NAMALWA (cell line): ENCODE results near the gene LORICRIN.

Experiments used
- DNase-seq: peaks from one replicate; pipeline ENCODE4 v3.0.0-alpha.2; 2015; ENCODE audit warnings: low spot score

The LORICRIN gene

GRCh38 chr1:153259387-153259786, at the start of gene LORICRIN:
TSS of gene LORICRIN (plus strand) at chr1:153259687. CDS start at chr1:153260950, 1,263 bp downstream.
- no peak for DNase-seq

- no peak for DNase-seq
These were observed 49.3 kb upstream of the LORICRIN start for GRCh38 chr1:153210206-153210605.

DNA sequence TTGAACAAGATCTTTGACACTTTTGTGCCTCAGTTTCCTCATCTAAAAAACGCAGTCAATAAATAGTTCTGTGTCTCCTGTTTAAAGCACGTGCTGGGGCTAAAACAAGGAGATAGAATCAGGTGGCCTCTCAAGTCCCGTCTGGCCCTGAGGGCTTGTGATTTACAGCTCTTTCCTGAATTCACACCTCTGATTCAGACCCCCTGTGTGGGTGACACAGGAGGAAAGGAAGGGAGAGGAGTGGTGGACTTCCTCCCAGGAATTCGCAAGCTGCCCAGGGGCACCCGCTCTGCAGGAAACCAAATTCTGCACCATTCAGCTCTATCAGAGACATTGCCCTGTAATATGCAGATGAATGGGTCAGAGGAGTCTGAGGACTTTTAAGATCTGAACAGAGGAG, 47.3 kb upstream of the LORICRIN start:
- no peak for DNase-seq

- DNase-seq, result no peak
These were observed 46.0 kb upstream of the LORICRIN start for GRCh38 chr1:153213519-153213918.

- DNase-seq, result no peak
These were observed 42.3 kb upstream of the LORICRIN start, which contains the start of gene PRR9 for GRCh38 chr1:153217212-153217611. TSS of gene PRR9 (plus strand) at chr1:153217584. CDS start at chr1:153218145, 561 bp downstream.

DNA sequence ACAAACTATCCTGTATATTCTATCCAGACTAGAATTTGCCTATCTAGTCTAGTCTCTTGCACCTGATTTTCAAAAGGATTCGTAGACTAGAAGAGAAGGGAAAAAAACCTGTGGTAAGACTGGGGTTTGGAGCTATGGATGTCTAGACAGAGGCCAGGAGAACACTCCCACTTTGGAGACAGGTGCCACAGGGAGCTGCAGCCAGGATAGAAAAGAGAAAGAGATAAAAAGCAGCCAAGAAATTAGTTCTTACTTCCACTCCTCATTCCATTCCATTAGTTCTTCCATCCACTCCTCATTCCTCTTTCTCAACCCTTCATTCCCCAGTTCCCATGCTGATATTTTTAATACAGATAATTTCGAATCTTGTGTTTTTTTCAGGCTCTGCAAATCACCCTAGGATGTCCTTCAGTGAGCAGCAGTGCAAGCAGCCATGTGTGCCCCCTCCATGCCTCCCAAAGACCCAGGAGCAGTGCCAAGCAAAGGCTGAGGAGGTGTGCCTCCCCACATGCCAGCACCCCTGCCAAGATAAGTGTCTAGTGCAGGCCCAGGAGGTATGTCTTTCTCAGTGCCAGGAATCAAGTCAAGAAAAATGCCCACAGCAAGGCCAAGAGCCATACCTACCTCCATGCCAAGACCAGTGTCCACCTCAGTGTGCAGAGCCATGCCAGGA, 41.6 kb upstream of the LORICRIN start:
- no peak for DNase-seq

GRCh38 chr1:153220606-153221303, 38.7 kb upstream of the LORICRIN start:
- no peak for DNase-seq

DNA sequence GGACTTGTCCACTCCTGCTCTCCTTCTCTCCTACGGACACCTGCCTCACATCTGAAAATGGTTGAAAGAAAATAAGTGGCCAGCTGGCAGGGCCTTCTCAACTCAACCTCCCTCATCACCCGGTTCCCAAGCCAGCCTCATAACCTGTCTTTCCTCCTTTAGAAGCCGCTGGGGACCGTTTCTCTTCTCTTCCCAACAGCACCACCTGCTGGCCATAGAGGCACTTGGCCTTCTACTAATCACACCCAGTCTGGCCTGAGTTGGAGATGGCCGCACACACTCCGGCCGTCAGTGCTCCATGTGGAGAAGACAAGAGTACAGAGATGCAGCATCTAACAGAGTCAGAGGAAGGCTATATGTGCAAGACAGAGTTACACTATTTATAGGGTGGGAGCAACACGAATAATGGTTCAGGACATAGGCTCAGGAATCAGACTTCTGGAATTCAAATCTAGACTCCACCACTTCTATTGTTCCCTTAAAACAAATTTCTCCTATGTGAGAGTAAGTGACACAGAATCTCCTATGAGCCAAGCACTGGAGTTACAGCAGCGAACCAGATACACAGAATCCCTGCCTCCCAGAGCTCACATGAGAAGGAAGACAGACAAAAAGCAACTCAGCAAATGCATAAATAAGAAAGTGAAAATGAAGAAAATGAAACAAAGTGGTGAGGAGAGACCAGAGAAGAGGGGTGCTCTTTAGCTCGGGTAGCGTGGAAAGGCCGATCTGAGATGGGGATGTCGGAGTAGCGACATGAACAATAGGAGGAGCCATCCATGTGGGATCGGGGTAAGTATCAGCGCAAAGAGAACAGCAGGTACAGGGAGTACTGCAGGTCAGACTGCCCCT, 36.2 kb upstream of the LORICRIN start:
- peak; percentile 72 for DNase-seq

DNA sequence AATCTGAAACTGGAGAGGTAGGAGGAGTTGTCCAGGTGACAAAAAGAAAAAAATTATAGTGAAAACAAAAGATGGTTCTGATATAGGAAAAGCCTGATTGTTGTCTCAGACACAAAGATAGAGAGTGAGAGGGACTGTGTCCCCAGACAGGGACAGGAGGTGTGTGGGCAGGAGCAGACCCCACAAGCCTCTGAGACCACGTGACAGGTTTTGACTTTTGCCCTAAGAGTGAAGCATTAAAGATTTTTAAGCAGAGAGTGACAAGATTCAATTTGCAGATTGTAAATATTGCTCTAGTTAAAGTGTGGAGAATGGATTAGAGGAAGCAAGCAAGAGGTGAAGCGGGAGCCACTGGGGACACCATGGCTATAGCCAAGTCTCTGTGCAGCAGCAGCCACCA, 31.7 kb upstream of the LORICRIN start:
- DNase-seq, result no peak

- no peak for DNase-seq
These were observed 31.0 kb upstream of the LORICRIN start for GRCh38 chr1:153228491-153228890.

- DNase-seq, result peak; percentile 58
These were observed 30.2 kb upstream of the LORICRIN start for GRCh38 chr1:153229076-153229829.

- no peak for DNase-seq
These were observed 28.1 kb upstream of the LORICRIN start for GRCh38 chr1:153231363-153231762.

DNA sequence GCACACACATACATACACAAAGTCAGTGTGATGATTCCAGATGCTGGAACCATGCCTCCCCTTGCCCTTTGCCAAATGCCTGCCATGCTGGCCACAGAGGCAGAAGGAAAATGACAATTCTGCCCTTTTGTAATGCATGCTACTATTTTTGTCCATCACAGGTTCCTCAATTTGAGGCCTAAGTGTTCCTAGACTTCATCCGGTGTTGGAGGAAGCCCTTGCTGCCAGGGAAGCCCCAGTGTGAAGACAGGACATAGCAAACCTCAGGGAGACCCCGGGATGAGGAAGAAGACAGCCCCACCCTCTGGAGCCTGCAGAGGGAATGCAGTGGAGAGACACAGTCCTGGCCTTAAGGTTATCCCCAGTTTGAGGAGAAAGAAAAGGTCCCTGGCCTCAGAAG, 27.7 kb upstream of the LORICRIN start:
- no peak for DNase-seq

DNA sequence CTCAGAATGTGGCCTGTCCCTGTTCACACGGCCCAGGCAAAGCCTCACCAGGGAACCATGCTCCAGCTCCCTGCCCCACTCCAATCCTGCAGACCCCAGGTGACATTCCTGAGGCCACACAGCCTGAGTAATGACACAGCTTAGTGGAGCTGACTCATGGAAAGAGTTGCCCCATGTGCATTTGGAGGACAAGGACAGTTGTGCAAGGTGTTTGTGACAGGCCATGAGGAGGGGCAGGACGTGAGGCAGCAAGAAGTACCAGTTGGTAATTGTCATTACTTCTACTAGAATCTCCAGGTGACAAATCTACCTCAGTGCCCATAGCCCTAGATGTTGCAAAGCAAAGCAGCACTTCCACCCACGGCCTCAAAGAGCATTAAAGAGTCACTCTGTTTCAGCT, 26.9 kb upstream of the LORICRIN start:
- DNase-seq, result no peak

GRCh38 chr1:153233448-153233847, 26.0 kb upstream of the LORICRIN start:
- no peak for DNase-seq

- DNase-seq, result no peak
These were observed 21.0 kb upstream of the LORICRIN start for GRCh38 chr1:153238527-153238926.

GRCh38 chr1:153242160-153242559, 17.3 kb upstream of the LORICRIN start:
- no peak for DNase-seq

- DNase-seq, result no peak
These were observed 14.0 kb upstream of the LORICRIN start for GRCh38 chr1:153245466-153245865.

GRCh38 chr1:153246018-153246417, 13.5 kb upstream of the LORICRIN start:
- DNase-seq, result no peak

GRCh38 chr1:153246825-153247224, 12.7 kb upstream of the LORICRIN start:
- DNase-seq, result no peak

DNA sequence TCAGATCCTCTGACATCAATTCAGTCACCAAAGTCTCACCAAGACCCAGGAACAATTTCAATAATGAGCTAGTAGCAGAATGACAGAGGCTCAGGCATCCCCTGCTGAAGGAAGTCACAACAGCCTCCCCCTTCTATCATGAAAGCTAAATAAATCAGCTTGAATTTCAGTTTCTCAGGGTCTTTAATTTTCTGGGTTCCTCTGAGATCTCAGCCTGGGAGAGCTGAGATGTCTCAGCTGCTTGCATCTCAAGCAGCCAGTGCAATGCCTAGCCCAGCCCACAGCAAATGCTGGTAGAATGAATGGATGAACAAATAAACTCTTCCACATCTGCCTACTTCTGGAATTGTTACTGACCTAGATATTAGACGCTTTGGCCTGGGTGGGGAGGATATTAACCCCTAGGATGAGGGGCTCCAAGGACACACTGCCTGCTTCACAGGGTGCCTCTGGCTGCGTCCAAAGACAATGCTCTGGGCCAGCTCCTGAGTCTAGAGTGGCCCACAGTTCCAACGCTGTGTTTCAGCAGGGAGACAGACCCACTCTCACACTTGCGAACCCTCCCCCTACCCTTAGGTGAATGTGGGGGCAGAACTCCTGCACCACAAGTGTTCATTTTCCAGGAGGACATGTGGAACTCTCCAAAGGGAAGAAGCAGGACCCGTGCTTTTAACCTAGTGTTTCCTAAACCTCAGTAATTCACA, 11.2 kb upstream of the LORICRIN start:
- no peak for DNase-seq
